EL (cell line): ENCODE data around the gene MUC4.
"Not testable (repeated sequence)": the region's sequence is repeated elsewhere in the genome, so short reads cannot be mapped to it uniquely, and the experiment has no call there.

Experiments used
- DNase-seq: peaks from one replicate; pipeline ENCODE4 v3.0.0-alpha.2; 2016

MUC4 gene

GRCh38 chr3:195757438-195757770 is 54.3 kb downstream of the MUC4 start:
- no peak for DNase-seq

GRCh38 chr3:195755791-195756676 is 55.7 kb downstream of the MUC4 start:
- no peak for DNase-seq

- DNase-seq, result no peak
Measured at GRCh38 chr3:195755391-195755790, 56.3 kb downstream of the MUC4 start.

- DNase-seq, result no peak
Measured at GRCh38 chr3:195754906-195755305, 56.8 kb downstream of the MUC4 start.

DNA sequence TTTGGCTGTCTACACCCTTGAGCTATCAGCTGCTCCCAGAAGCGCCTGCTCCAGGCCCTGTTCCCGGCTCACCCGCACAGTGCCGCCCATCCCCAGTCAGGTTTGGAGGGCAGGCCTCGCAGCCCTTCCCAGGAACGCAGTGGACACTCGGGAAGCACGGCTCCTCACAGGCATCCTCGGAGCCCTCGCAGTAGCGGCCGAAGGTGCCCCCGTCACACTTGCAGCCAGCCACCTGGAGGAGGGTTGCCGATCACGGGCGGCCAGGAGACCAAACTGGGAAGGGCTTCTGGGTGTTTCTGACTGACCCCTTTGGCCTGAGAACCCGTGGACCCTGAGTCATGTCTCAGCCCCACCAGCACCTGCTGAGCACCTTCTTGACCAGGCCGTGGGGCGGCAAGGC is 57.6 kb downstream of the MUC4 start:
- DNase-seq, result no peak

- DNase-seq, result no peak
Measured at GRCh38 chr3:195753581-195753980, 58.1 kb downstream of the MUC4 start.

DNA sequence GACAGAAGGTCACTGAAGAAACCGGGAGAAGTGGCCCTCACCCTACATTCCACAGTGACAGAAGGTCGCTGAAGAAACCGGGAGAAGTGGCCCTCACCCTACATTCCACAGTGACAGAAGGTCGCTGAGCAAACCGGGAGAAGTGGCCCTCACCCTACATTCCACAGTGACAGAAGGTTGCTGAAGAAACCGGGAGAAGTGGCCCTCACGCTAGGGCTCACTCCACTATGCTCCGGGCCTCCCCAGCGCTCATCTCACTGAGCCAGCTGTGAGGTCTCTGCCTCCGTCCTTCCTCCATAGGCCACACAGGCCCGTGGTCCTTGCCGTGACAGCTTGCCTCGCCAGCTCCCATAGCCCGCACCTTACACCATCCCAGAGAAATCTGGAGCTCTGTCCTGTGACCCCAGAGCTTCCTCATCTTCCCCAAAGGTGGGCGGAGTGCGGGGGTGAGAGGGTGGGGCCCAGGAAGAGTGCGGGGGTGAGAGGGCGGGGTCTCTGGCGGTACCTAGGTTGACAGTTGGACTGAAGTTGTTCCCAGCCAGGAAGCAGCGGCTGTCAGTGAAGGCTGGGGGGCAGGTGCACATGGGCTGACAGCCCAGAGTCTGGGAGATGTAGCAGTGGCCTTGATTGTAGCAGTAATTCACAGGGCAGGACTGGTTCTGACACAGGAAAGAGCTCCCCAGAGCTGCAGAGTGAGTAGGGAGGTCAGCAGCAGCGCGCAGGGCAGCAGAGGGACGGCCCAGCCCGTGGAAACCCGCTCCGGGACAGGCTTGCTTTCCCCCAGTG is 59.0 kb downstream of the MUC4 start:
- DNase-seq, result no peak

GRCh38 chr3:195752066-195752465 is 59.7 kb downstream of the MUC4 start:
- no peak for DNase-seq

DNA sequence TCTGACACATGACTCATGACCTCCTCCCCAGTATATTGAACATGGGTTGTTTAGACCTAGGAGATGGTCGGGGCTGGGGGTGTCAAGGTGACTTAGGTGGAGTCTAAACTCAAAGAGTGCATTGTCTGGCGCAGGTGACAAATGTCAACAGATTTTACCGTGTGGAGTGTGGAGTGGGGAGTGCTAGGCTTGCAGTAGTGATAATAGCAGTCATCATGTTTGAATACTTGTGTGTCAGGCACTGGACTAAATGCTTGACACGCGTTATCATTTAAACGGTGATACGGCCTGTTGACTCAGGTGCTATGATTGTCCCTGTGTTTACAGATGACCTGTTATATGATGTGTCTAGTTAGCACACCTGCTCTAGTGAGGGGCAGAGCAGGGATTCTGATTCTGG is 60.2 kb downstream of the MUC4 start:
- DNase-seq, result no peak

DNA sequence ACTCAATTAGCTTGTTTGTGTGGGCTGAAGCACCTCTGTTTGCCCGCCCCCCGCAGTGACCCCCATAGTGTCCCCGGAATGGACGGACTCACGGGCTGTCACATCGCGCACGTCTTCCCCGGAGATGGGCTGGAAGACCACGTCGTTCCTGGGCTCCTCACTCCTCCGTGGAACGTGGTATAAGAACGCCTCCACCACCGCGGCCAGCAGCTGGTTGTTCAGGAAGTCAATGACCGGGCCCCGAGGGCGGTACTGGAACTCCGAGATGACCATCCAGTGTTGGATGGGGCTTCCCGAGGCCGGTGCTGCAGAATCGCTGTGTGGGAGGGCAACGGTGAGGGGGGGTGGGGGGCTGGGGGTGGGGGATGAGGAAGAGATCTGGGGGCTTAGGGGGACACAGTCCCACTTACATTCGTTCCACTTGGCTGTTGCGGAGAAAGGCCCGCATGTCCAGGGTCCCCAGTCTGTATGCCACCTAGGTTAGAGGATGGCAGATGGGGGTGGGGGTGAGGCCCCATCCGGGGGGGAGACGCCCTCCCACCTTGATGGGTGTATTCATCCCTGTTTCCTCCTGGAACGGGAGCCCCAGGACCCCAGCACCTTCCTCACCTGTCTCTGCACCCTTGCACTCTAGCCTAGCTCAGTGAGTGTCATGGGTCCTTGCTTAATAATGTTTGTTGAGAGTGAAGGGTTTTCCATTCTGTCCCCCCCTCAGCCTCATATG is 60.8 kb downstream of the MUC4 start:
- no peak for DNase-seq

DNA sequence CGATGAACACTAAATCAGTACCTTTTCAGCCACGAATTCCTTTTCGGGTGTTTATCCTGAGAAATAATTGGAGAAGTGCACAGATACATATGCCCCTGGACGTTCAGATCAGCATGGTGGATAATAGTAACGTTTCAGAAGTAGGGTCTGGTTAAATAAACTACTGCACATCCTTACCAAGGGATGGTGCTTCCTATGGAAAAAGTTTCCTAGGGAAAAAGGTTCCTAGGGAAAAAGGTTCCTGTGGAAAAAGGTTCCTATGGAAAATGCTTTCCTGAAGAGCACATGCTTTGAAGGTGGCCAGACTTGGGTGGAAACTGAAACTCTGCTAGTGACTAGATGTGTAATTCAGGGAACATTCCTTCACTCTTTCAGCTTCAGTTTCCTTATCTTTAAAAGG is 62.6 kb downstream of the MUC4 start:
- DNase-seq, result not testable (repeated sequence)

- no peak for DNase-seq
Measured at GRCh38 chr3:195748661-195749060, 63.1 kb downstream of the MUC4 start.

GRCh38 chr3:195746751-195747150 is 65.0 kb downstream of the MUC4 start:
- DNase-seq, result no peak

GRCh38 chr3:195746346-195746745 is 65.4 kb downstream of the MUC4 start:
- DNase-seq, result no peak

- DNase-seq, result no peak
Measured at GRCh38 chr3:195744437-195744836, 67.3 kb downstream of the MUC4 start.

DNA sequence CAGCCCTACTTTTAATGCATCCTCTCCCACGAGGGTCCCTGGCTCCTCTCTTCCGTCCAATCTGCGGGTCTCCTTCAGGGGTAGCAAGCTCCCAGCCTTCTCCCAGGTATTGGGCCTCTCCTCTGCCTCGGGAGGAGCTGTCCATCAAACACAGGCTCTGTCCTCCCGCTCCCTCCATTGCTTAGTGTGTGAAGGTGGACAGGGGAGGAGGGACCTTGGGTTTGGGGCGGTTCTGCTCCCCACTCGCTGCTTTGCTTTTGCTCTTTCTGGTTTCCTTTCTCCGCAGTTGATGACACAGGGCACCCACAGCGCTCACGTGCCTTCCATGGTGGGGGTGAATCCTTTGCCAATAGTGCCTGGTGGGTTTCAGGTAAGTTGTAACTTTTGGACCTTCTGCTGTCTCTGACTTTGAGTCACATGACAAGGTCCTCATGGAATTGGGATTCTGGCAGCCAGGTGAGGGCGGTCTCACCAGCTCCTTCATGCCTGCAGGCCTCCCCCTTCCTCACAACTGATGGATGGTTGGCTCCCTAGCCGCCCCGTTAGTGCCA is 72.1 kb downstream of the MUC4 start:
- DNase-seq, result no peak

- DNase-seq, result no peak
Measured at GRCh38 chr3:195738274-195739044, 73.3 kb downstream of the MUC4 start.

DNA sequence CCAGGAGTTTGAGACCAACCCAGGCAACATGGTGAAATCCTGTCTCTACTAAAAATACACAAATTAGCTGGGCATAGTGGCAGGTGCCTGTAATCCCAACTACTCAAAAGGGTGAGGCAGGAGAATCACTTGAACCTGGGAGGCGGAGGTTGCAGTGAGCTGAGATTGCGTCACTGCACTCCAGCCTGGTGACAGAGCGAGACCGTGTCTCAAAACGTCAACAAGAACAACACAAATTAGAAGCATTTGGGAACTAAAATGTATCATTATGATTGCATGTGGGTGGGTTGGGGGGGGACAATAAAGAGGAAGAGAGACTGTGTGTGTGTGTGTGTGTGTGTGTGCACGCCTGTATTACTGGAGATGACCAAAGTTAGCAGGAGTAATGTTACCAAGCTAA is 73.9 kb downstream of the MUC4 start:
- not testable (repeated sequence) for DNase-seq

DNA sequence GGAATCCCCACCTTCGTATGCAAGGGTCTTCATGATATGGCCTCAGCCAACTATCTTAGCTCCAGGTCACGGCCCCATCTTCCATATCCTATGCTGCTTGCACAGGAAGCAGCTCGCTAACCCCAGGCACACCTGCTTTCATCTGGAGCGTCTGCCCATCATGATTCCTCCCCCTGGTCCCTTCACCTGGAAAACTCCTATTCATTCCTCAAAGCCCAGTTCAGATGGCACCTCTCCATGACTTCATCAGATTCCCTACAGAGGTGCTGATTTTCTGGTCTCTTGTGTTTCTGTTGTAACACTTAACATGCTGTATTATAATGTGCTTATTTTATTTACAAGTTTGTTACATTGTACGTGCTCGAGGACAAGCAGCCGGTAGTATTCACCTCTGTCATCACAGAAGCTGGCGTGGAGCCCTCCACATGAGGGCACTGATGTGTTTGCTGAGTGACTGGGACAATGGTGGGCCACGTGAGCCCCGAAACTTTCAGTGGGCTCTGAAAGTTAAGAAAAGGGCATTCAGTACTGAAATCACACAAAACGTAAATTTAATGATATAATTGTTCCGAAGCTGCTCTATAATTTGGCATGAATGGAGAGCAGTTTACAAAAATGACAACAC is 74.8 kb downstream of the MUC4 start:
- no peak for DNase-seq

DNA sequence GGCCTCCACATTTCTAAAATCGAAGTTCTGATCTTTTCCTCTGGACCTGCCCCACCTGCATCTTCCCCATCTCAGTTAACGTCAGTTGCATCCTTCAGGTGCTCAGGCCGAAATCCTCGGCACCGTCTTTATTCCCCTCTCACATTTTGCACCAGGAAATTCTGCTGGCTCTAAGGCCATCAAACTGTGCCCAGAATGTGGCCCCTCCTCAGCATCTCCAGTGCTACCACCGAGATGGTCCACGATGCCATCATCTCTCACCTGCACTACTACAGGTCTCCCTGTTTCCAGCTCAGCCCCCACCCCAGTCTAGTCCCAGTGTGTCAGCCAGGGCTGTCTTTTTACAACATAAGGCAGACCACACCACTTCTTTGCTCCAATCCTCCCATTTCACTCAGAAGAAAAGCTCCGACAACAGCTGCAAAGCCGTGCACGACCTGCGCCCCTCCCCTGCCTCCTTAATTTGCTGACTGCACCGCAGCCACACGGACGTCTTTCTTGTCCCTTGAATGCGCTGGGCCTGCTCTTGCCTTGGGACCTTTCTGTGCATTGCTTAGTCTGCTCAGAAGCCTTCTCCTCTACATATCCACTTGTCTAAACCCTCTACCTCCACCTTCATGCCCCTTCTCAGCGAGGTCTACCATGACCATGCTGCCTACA is 76.6 kb downstream of the MUC4 start:
- no peak for DNase-seq

DNA sequence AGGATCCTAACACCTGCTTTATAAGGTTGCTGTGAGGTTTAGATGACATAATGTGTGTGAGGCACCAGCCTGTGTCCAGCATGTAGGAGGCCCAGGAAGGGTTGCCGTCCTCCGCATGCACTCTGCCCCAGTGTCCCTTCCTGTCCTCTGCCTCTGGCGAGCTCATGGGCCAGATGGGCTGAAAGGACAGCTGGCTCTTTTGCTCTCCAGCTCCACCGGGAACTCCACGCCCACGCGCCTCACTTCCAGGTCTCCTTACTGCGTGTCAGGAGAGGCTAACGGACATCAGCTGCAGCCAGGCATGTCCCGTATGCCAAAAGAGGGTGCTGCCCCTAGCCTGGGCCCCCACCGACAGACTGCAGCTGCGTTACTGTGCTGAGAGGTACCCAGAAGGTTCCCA is 78.8 kb downstream of the MUC4 start:
- no peak for DNase-seq
